ENCODE measurements around the gene NHSL2.

The NHSL2 gene

GRCh38 chrX:72003811-72004750, 93.4 kb downstream of the NHSL2 start:
- TF ChIP-seq, protein P1, sequence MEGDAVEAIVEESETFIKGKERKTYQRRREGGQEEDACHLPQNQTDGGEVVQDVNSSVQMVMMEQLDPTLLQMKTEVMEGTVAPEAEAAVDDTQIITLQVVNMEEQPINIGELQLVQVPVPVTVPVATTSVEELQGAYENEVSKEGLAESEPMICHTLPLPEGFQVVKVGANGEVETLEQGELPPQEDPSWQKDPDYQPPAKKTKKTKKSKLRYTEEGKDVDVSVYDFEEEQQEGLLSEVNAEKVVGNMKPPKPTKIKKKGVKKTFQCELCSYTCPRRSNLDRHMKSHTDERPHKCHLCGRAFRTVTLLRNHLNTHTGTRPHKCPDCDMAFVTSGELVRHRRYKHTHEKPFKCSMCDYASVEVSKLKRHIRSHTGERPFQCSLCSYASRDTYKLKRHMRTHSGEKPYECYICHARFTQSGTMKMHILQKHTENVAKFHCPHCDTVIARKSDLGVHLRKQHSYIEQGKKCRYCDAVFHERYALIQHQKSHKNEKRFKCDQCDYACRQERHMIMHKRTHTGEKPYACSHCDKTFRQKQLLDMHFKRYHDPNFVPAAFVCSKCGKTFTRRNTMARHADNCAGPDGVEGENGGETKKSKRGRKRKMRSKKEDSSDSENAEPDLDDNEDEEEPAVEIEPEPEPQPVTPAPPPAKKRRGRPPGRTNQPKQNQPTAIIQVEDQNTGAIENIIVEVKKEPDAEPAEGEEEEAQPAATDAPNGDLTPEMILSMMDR (IDR thresholded peaks at IDR 0.05; ENCODE audit: borderline replicate concordance, control extremely low read depth, extremely low read depth, insufficient read depth, missing control alignments) = no peak
- in situ Hi-C loops (cut with MboI; ENCODE audit: low sequenced_read_pairs, unreplicated experiment) = loop anchor here (25.0 kb wide), 1 partner anchor 533 kb away; no protein-coding TSS in a partner anchor
- DNase-seq (ENCODE audit: low spot score) = no peak

DNA sequence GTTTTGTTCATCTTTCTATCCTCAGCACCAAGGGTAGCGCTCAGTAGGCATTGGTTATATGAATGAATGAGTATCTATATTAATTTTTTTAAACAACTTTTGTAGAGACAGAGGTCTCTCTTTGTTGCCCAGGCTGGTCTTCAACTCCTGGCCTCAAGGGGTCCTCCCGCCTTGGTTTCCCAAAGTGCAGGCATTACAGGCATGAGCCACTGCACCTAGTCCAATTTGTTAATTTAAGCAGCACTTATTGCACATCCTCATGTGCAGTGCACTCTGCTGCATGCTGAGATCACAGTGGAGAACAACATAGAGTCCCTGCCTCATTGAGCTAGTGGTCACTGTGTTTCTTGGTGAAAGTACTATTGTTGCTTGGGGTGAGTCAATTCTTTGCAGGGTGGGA, 94.4 kb downstream of the NHSL2 start:
- in situ Hi-C loops (cut with MboI; ENCODE audit: low sequenced_read_pairs, unreplicated experiment) = loop anchor here (25.0 kb wide), 1 partner anchor 532 kb away; no protein-coding TSS in a partner anchor
- TF ChIP-seq, protein P1 (IDR thresholded peaks at IDR 0.05; ENCODE audit: borderline replicate concordance, control extremely low read depth, extremely low read depth, insufficient read depth, missing control alignments) = no peak
- DNase-seq (ENCODE audit: low spot score) = no peak

DNA sequence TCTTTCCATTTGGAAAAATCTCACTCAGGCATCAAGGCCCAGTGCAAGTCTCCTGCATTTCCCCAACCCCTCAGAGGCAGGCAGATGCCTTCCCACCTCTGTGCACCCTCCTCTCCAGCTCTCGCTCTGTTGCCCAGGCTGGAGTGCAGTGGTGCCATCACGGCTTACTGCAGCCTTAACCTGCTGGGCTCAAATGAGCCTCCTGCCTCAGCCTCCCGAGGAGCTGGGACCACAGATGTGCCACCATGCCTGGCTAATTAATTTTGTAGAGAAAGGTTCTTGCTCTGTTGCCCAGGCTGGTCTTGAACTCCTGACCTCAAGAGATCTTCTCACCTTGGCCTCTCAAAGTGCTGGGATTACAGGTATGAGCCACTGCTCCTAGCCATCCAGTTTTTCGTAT, 95.8 kb downstream of the NHSL2 start:
- TF ChIP-seq, protein P1 (IDR thresholded peaks at IDR 0.05; ENCODE audit: borderline replicate concordance, control extremely low read depth, extremely low read depth, insufficient read depth, missing control alignments) = no peak
- no peak for DNase-seq (ENCODE audit: low spot score)
- in situ Hi-C loops (cut with MboI; ENCODE audit: low sequenced_read_pairs, unreplicated experiment) = loop anchor here (25.0 kb wide), 1 partner anchor 531 kb away; no protein-coding TSS in a partner anchor

- TF ChIP-seq, protein P1 (IDR thresholded peaks at IDR 0.05; ENCODE audit: borderline replicate concordance, control extremely low read depth, extremely low read depth, insufficient read depth, missing control alignments) = no peak
- in situ Hi-C loops (cut with MboI; ENCODE audit: low sequenced_read_pairs, unreplicated experiment) = loop anchor here (25.0 kb wide), 1 partner anchor 528 kb away; no protein-coding TSS in a partner anchor
- no peak for DNase-seq (ENCODE audit: low spot score)
Measured at GRCh38 chrX:72009731-72010130, 99.1 kb downstream of the NHSL2 start.

GRCh38 chrX:72011734-72012133, 101.1 kb downstream of the NHSL2 start:
- TF ChIP-seq, protein P1 (IDR thresholded peaks at IDR 0.05; ENCODE audit: borderline replicate concordance, control extremely low read depth, extremely low read depth, insufficient read depth, missing control alignments) = no peak
- in situ Hi-C loops (cut with MboI; ENCODE audit: low sequenced_read_pairs, unreplicated experiment) = loop anchor here (25.0 kb wide), 1 partner anchor 526 kb away; no protein-coding TSS in a partner anchor
- DNase-seq (ENCODE audit: low spot score) = no peak

DNA sequence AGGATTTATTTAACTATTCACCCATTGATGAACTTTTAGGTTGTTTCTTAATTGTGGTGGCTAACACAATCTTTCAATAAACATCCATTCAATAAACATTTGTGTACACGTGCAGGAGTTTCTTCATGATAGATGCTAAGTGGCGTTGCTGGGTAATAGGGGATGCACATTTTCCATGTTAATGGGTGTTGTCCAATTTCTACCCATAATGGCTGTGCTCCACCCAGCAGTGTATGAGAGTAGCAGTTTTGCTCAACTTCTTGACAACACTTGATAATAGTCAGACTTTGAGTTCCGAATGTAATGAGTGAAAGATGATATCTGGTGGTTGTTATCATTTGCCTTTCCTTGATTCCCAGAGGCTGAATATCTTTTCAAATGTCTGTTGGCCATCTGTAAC, 104.7 kb downstream of the NHSL2 start:
- TF ChIP-seq, protein P1 (IDR thresholded peaks at IDR 0.05; ENCODE audit: borderline replicate concordance, control extremely low read depth, extremely low read depth, insufficient read depth, missing control alignments) = no peak
- in situ Hi-C loops (cut with MboI; ENCODE audit: low sequenced_read_pairs, unreplicated experiment) = loop anchor here (25.0 kb wide), 1 partner anchor 522 kb away; no protein-coding TSS in a partner anchor
- no peak for DNase-seq (ENCODE audit: low spot score)
